Measurements from ENCODE around the gene NUP210.

The NUP210 gene

GRCh38 chr3:13286873-13287272, 133.2 kb downstream of the NUP210 start:
- DNase-seq, result no peak

- DNase-seq, result no peak
These were observed 135.0 kb downstream of the NUP210 start for GRCh38 chr3:13285007-13285567.

GRCh38 chr3:13283877-13284264, 136.3 kb downstream of the NUP210 start:
- DNase-seq, result no peak

- DNase-seq, result peak in 1 of 2 experiments; percentile 33
These were observed 136.9 kb downstream of the NUP210 start for GRCh38 chr3:13282986-13283876.

- DNase-seq, result no peak
These were observed 137.7 kb downstream of the NUP210 start for GRCh38 chr3:13282358-13282985.

GRCh38 chr3:13281507-13282357, 138.4 kb downstream of the NUP210 start:
- DNase-seq, result no peak

- no peak for DNase-seq
These were observed 139.2 kb downstream of the NUP210 start for GRCh38 chr3:13280811-13281506.

GRCh38 chr3:13280122-13280790, 139.9 kb downstream of the NUP210 start:
- DNase-seq, result no peak

GRCh38 chr3:13279532-13279910, 140.6 kb downstream of the NUP210 start:
- no peak for DNase-seq

- no peak for DNase-seq
These were observed 141.2 kb downstream of the NUP210 start for GRCh38 chr3:13278783-13279531.

GRCh38 chr3:13277860-13278531, 142.1 kb downstream of the NUP210 start:
- no peak for DNase-seq

GRCh38 chr3:13277196-13277813, 142.8 kb downstream of the NUP210 start:
- DNase-seq, result no peak

- DNase-seq, result no peak
These were observed 143.5 kb downstream of the NUP210 start for GRCh38 chr3:13276438-13277195.

- DNase-seq, result no peak
These were observed 144.6 kb downstream of the NUP210 start for GRCh38 chr3:13275376-13276005.

GRCh38 chr3:13274551-13275332, 145.4 kb downstream of the NUP210 start:
- DNase-seq, result no peak

GRCh38 chr3:13274125-13274524, 146.0 kb downstream of the NUP210 start:
- DNase-seq, result no peak

GRCh38 chr3:13273604-13274105, 146.5 kb downstream of the NUP210 start:
- DNase-seq, result no peak

Data from NCI-H446 (cell line).